DOHH2 (cell line): ENCODE measurements around the gene OR14C36.

Experiments
- CTCF ChIP-seq: fragments of 200-600 bp; sonication (generic); IDR thresholded peaks from one replicate; pipeline ENCODE4 v1.5.1; 2014; ENCODE audit warnings: antibody characterized with exemption, mild to moderate bottlenecking, low read depth, low read length; ENCODE audit not compliant: poor library complexity, severe bottlenecking
- EZH2phosphoT487 ChIP-seq: fragments of 200-600 bp; sonication (generic); IDR thresholded peaks from 2 replicates; pipeline ENCODE4 v1.6.1; 2017; ENCODE audit warnings: borderline replicate concordance, mild to moderate bottlenecking, antibody characterized with exemption, low read length, moderate library complexity, mixed read lengths

GRCh38 chr1:248316796-248317195, 31.8 kb upstream of the OR14C36 start:
- TF ChIP-seq CTCF, result no peak
- TF ChIP-seq EZH2phosphoT487, result no peak
